Stimulated activated CD4-positive, alpha-beta T cell treated with anti-CD3 and anti-CD28 coated beads, Interleukin-15, amount 100 ng/mL, for 48 hours (primary cell): ENCODE measurements around the gene CKMT1B.
"Not testable (repeated sequence)": the region's sequence is repeated elsewhere in the genome, so short reads cannot be mapped to it uniquely, and the experiment has no call there.

Experiments used
- DNase-seq, 2 donors: peaks; one replicate each; pipeline ENCODE4 v3.0.0-alpha.2; 2020; ENCODE audit warnings: low read depth in 2 of 2

Gene CKMT1B

DNA sequence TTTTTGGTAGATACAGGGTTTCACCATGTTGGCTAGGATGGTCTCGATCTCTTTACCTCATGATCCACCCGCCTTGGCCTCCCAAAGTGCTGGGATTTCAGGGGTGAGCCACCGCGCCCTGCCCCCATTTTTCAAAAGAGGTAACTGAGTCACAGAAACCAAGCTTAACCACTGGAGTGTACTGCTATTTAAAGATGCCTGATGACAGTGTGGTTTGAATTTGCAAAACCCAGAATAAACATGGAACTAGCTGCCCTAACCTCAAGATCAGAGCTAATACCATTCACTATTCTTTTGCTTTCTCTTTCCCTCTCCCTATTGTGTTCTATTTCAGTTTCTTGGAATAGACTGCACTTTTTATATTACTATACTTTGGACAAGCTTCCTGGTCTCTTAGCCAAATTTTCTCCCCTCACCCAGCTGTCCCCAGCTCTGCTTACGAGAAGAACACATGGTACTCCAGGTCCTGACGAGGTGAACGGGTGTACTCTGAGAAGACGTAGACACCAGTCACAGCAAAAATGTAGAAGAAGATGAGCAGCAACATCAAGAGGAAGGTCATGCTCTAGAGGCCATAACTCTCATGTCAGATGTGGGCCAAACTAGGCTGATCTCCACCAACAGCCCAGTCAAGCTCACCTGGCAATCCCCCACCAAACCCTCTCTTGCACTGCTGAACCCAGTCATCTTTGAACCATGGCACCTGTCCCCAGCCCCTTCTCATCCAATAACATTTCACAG lies 44.8 kb downstream of the CKMT1B start:
- DNase-seq: not testable (repeated sequence)
